Raji (cell line): ENCODE data around the gene EIF4G3.

Source experiments
- POLR2A ChIP-seq: IDR thresholded peaks from 2 replicates; pipeline ENCODE4 v1.6.1; 2011; ENCODE audit warnings: low read depth, low read length, control low read depth; ENCODE audit not compliant: insufficient read depth

Gene EIF4G3

GRCh38 chr1:21176586-21177555 lies at the start of gene EIF4G3:
EIF4G3 (minus strand) TSS chr1:21176897; CDS start chr1:21002742, 174,155 bp downstream.
- peak; percentile 98 for TF ChIP-seq POLR2A

- TF ChIP-seq POLR2A = no peak
Observed at GRCh38 chr1:21225065-21225464, 48.4 kb upstream of the EIF4G3 start.

GRCh38 chr1:21220815-21221214 lies 44.1 kb upstream of the EIF4G3 start:
- no peak for TF ChIP-seq POLR2A

GRCh38 chr1:21219674-21220073 lies 43.0 kb upstream of the EIF4G3 start:
- TF ChIP-seq POLR2A = no peak

- TF ChIP-seq POLR2A = no peak
Observed at GRCh38 chr1:21217812-21218596, 41.3 kb upstream of the EIF4G3 start.

GRCh38 chr1:21216835-21217811 lies 40.4 kb upstream of the EIF4G3 start:
- TF ChIP-seq POLR2A = no peak

GRCh38 chr1:21212126-21212525 lies 35.4 kb upstream of the EIF4G3 start:
- TF ChIP-seq POLR2A = no peak

- no peak for TF ChIP-seq POLR2A
Observed at GRCh38 chr1:21206117-21206516, 29.4 kb upstream of the EIF4G3 start.

- TF ChIP-seq POLR2A = no peak
Observed at GRCh38 chr1:21205416-21205815, 28.7 kb upstream of the EIF4G3 start.

GRCh38 chr1:21201650-21202049 lies 25.0 kb upstream of the EIF4G3 start:
- TF ChIP-seq POLR2A = no peak

- no peak for TF ChIP-seq POLR2A
Observed at GRCh38 chr1:21200767-21201166, 24.1 kb upstream of the EIF4G3 start.

GRCh38 chr1:21198929-21199328 lies 22.2 kb upstream of the EIF4G3 start:
- no peak for TF ChIP-seq POLR2A

- TF ChIP-seq POLR2A = no peak
Observed at GRCh38 chr1:21192871-21193270, 16.2 kb upstream of the EIF4G3 start.

GRCh38 chr1:21192284-21192683 lies 15.6 kb upstream of the EIF4G3 start:
- TF ChIP-seq POLR2A = no peak
